ENCODE data around the gene EFEMP2.
"Not testable (repeated sequence)": the region's sequence is repeated elsewhere in the genome, so short reads cannot be mapped to it uniquely, and the experiment has no call there.

The EFEMP2 gene

GRCh38 chr11:65853246-65853979 is 19.2 kb downstream of the EFEMP2 start:
- no peak for DNase-seq

GRCh38 chr11:65852508-65853245 is 19.9 kb downstream of the EFEMP2 start:
- DNase-seq: no peak

GRCh38 chr11:65851811-65852507 is 20.6 kb downstream of the EFEMP2 start:
- no peak for DNase-seq

GRCh38 chr11:65851083-65851579 is 21.5 kb downstream of the EFEMP2 start:
- peak; percentile 50 to 73 for DNase-seq

- DNase-seq: no peak
These were observed 22.1 kb downstream of the EFEMP2 start for GRCh38 chr11:65850217-65851082.

- DNase-seq: no peak
These were observed 22.8 kb downstream of the EFEMP2 start for GRCh38 chr11:65849771-65850216.

- no peak for DNase-seq
These were observed 23.2 kb downstream of the EFEMP2 start for GRCh38 chr11:65849366-65849765.

- DNase-seq: not testable (repeated sequence)
These were observed 23.9 kb downstream of the EFEMP2 start for GRCh38 chr11:65848693-65849092.

GRCh38 chr11:65847746-65848145 is 24.9 kb downstream of the EFEMP2 start:
- DNase-seq: no peak

- DNase-seq: no peak
These were observed 28.2 kb downstream of the EFEMP2 start for GRCh38 chr11:65844231-65844872.

- DNase-seq: no peak
These were observed 28.8 kb downstream of the EFEMP2 start for GRCh38 chr11:65843811-65844210.

GRCh38 chr11:65842144-65842543 is 30.5 kb downstream of the EFEMP2 start:
- DNase-seq: no peak

GRCh38 chr11:65834202-65834601 is 38.4 kb downstream of the EFEMP2 start:
- no peak for DNase-seq

- peak; percentile 89 to 99 for DNase-seq
These were observed 39.1 kb downstream of the EFEMP2 start, which contains the start of gene SNX32 for GRCh38 chr11:65833297-65834030. Gene SNX32 (plus strand): TSS chr11:65833963. CDS start chr11:65834066, 103 bp downstream.

- not testable (repeated sequence) for DNase-seq
These were observed 40.4 kb downstream of the EFEMP2 start for GRCh38 chr11:65832231-65832630.

GRCh38 chr11:65829459-65829858 is 43.1 kb downstream of the EFEMP2 start:
- DNase-seq: no peak

GRCh38 chr11:65826984-65827735 is 45.4 kb downstream of the EFEMP2 start:
- DNase-seq: no peak

- no peak for DNase-seq
These were observed 49.6 kb downstream of the EFEMP2 start for GRCh38 chr11:65822776-65823528.

- DNase-seq: peak in 1 of 2 experiments; percentile 61
These were observed 51.5 kb downstream of the EFEMP2 start for GRCh38 chr11:65821107-65821506.
